ENCODE measurements around the gene ARMC9.
"Not testable (repeated sequence)": the region's sequence is repeated elsewhere in the genome, so short reads cannot be mapped to it uniquely, and the experiment has no call there.

ARMC9 gene

DNA sequence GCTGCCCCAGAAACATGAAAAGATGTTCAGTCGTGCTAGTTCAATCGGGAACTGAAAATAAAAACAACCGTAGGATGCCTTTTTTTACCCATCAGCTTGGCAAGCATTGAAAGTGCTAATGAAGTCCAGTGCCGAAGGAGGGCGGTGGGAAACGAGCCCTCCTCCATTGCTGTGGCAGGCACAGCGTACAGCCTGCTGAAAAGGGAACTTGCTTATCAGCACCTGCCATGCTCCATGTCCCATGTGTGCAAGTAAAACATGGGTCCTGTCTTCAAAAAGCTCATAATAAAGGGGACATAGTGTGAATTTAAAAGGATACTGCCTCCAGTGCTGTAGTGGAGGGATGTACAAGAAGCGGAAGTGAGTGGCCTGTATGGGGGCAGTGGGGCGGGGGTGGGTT lies 82.4 kb downstream of the ARMC9 start:
- no peak for DNase-seq (ENCODE audit: extremely low read depth in 1 of 2, low read depth in 1 of 2)

DNA sequence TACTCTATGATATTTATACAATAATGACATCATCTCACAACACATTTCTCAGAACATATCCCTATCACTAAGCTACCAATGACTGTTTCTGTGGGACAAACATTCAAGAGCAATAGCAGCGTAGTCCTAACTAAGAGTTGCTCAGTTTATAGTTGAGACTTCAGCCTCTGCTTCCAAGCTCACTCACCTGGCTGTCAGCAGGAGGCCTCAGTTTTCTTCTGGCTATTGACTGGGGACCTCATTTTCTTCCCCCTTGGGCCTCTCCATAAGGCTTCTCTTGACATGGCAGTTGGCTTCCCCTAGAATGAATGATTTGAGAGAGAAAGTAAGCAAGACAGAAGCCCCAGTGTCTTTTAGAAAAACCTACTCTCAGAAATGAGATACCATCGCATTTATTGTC lies 85.9 kb downstream of the ARMC9 start:
- DNase-seq (ENCODE audit: extremely low read depth in 1 of 2, low read depth in 1 of 2): no peak

DNA sequence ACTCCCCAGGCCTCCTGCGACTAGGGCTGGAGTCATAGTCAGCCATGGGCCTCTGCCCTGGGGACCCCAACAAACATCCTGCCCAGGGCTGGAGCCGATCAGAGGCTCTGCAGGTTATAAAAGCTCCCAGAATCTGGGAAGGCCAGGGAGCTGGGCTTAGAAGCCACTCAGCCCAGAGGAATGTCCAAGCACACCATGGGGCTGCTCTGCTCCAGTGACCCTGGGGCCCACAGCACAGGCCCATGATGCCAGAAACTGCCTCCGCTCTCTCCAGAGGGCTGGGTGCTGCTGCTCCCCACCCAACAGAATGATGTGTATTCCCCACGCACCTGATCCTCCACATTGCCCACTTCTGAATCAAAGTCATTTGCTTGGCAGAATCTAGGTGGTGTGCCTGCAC lies 88.5 kb downstream of the ARMC9 start:
- no peak for DNase-seq (ENCODE audit: extremely low read depth in 1 of 2, low read depth in 1 of 2)

DNA sequence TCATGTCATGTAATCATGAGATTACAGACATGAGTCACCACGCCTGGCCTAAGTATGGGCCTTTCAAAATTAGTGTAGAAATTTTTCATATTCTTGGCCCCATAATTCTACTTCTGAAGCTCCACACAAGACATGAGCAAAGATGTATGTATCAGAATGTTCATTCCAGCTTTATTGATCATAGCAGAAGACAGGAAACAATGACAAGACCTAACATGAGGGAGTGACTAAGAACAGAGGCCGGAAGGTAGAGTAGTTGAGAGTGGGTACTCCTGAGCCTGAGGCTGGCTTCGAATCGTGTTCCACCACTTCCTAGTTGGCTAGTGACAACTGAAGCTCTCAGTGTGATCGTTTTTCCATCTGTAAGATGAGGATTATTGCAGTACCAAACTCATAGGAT lies 89.3 kb downstream of the ARMC9 start:
- DNase-seq (ENCODE audit: extremely low read depth in 1 of 2, low read depth in 1 of 2): no peak

DNA sequence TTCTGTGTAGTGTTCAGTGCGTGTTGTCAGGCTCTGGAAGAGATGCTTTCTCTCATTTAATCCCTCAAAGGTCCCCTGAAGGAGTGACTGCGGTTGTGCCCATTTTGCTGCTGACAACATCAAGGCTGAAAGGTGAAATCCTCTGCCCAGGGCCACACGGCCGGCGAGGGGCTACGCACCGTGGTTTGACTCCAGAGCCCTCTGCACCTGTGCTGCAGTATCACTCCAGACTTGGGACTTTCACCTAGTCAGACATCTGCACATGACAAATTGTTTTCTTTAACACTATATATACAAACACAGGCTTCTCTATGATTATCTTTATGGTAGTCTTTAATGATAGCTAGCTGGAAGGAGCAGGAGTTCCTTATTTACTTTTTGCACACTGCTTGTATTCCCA lies 90.2 kb downstream of the ARMC9 start:
- no peak for DNase-seq (ENCODE audit: extremely low read depth in 1 of 2, low read depth in 1 of 2)

DNA sequence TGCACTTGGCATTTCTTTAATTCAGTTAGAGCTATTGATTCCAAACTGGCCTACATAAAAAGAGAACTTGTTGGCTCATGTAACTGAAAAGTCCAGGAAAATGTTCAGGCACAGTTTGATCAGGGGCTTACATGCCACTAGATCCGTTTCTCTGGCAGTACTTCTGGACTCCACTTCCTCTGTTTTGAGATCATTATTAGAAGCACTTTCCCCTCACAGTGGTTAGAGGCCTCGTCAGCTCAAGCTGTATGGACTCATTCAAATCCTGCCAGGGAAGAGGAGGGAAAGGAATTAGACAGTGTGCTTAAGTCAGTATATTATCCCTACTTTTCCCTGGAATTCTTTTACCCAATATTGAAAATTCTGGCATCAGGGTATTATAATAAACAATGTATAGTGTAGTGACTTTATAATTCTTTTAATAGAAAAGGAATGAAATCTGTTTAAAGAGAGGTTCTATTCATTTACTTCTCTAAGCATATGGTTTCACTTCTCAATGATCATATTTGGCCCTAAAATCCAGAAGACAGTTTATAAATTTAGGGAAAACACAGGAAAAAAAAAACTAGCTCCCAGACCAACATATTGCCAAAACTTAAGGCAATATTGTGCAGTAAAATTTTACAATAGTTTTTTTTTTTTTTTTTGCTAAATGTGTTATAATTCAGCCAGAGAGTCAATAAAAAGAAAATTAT lies 92.0 kb downstream of the ARMC9 start:
- DNase-seq (ENCODE audit: extremely low read depth in 1 of 2, low read depth in 1 of 2): no peak

DNA sequence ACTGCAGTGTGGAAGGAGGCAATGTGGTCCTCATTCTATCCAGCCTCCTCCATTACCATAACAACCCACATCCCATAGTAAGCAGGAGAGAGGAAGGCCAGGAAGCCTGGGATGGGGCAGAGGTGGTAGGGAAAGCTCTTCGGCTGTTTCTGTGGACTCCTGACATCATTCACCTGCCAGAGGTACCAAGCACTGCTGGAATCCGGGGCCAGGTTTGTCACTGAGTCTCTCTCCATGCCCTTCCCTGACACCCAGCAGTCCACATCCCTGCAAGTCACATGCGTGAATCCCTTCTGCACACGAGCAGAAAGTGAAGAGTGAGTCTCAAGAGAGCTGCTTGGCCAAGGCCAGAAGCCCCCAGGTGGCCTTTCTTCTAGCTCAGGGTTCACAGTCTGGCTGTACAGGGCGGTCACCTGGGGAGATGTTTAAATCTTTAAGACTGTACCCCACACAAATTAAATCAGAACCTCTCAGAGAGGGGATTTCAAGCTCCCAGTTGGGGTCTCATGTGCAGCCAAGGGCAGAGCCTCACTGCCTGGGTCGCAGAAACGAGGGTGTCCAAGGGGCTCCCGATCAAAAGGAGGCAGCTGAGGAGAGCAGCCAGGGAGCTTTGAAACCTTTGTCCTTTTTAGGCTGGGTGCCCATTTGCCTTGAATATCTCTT lies 94.2 kb downstream of the ARMC9 start:
- DNase-seq (ENCODE audit: extremely low read depth in 1 of 2, low read depth in 1 of 2): no peak

DNA sequence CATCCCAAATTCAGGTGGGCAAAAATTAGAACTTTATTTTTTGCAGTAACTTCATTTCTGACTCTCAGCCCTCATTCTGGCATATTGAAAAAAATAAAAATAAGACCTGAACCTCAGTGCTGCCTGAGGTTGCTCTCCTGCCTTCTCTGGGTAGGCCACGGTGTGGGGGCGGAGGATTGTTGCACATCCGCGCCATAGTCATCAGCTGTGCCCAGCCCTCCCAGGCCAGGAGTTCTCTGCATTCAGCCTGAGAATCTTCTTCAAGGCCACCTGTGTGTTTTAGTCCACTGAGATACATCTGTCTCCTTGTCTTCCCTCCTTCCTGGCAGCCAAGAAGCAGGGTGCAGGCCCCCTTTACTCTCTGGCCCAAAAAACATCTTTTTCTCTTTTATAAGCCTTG lies 94.7 kb downstream of the ARMC9 start:
- DNase-seq (ENCODE audit: extremely low read depth in 1 of 2, low read depth in 1 of 2): no peak

DNA sequence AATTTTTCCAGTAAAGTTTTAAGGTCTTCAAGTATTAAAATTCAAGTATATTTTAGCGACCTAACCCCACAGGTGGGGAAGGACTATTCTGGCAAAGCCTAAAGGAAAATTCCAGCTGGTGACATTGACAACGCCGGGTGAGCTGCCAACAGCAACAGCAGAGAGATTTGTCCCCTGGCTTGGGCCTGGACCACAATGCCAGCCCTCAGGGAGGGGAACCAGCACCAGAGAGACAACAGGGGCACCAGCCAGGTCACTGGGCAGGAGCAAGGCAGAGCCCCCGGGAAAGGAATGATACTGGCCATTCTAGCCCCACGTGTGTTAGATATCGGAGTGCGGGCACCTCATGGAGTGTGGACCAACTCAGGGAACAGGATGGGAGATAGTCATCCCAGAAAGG lies 95.7 kb downstream of the ARMC9 start:
- no peak for DNase-seq (ENCODE audit: extremely low read depth in 1 of 2, low read depth in 1 of 2)

DNA sequence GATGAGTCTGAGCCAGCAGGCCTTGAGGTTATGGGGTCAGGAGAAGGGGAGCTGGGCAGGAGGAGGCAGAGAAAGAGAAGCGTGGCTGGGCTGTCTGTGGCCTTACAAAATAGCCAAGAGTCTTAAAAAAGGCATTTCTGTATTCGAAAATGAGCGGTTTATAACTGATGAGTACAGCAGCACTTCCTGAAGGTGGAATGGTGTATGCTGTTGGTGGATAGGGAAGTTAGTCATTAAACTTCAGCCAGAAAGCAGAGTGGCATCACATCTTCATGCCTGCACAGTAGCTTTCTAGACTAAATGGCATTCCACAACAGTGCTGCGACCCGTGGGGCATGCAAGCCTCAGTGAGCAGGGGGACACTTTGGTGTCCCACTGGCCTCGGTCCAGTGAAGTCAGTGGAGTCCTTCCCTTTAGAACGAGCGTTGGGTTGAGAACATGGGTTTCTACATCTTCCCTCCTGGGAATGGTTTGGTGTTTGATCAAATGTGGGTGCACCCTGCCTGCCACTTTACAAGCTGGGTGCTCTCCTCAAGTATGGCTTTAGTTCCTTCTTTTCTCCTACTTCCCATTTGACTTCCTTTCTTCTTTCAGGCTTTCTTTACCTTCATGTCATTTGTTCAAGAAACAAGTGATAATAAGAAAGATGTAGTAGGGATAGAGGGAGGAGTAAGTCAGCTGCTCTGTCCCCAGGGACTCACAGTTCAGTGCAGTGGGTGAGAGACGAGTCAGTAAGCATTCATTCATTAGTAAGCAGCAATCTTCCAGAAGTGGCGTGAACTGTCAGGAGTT lies 96.3 kb downstream of the ARMC9 start:
- no peak for DNase-seq (ENCODE audit: extremely low read depth in 1 of 2, low read depth in 1 of 2)

DNA sequence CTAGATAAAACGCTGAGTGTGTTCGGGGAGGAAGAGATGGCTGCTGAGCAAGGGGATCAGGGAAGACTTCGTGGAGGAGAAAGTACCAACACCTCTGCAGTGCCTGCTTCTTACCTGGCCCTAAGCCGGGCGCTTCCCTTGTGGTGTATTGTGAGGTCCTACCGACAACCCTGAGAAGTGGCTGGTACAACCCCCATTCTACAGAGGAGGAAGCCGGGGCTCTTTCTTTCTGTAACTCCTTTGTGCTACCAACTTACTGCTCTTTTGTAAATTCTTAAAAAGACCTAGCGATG lies 96.9 kb downstream of the ARMC9 start:
- no peak for DNase-seq (ENCODE audit: extremely low read depth in 1 of 2, low read depth in 1 of 2)

DNA sequence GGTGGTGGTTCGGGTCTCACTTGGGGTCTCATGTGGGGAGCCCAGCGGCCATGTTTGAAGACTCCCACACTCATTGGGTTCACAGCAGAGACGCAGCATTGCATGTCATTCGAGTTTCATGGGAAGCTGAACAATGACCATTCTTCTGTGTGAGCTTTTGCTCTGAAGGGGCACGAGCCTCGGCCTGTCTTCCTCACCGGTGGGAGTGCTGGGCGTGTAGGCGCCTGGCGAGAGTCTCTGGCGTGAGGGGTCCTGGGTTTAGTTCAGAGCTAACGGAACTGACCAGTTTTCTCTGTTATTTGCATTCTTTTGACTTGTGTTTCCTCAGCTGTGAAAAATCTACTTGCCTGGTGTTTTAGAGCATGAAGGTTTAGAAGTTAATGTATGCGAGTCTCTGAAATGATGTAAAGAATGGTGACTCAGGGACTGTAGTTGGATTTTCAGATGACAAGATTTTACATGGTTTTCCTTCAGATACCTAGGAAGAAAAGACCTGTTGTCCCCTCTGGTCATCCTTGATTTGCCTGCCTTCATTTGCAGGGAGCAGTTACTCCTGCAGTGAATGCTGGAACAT lies 98.1 kb downstream of the ARMC9 start:
- DNase-seq (ENCODE audit: extremely low read depth in 1 of 2, low read depth in 1 of 2): no peak

DNA sequence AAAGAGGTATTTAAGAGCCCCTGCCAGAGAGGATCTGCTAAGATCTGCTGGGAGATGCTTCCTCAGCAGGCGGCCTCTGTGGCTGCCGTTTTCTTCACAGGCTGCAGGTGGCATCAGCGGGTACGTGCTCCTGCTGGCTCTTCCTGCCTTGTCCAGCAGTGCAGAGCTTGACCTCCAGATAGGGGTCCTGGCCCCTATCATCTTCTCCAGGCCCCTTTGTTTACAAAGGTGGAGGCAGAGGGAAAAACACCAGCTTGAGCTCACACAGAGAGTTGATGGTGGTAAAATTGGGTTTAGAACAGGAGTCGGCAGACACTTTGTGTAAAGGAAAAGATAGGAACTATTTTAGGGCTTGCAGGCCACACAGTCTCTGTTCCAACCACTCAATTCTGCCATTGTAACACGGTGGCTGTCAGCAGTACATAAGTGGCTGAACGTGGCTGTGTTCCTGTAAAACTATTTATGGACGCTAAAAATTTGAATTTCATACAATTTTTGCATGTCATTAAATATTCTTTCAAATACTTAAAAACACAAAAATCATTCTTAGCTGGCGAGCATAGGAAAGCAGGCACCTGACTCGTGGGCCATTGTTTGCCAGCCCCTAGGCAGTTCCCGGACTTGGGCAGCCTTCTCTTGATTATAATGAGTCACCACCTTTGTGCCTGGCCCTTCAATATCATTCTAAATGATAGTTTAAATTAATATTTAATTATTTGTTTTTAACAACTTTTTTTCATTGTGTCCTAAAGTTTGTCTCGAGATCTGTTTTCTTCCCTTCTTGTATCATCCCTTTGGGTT lies 98.9 kb downstream of the ARMC9 start:
- DNase-seq (ENCODE audit: extremely low read depth in 1 of 2, low read depth in 1 of 2): no peak

DNA sequence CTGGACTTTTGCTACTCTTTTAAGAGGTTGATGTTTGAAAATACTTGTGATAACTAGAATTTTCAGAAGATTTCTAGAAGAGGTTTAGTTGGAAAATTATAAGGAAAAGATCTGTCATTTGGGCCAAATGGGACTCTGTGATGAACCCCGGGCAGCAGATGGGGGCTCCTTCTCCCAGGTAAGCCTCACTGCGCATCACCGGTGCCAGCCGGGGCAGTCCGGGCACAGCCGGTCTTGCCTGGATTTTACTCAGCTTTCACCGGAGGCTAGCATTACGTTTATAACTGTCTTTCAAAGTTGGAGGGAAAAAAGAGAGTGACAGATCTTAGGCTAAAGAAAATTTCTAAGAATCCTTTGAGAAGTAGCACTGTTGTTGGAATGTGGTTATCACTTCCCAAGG lies 99.7 kb downstream of the ARMC9 start:
- DNase-seq (ENCODE audit: extremely low read depth in 1 of 2, low read depth in 1 of 2): no peak

DNA sequence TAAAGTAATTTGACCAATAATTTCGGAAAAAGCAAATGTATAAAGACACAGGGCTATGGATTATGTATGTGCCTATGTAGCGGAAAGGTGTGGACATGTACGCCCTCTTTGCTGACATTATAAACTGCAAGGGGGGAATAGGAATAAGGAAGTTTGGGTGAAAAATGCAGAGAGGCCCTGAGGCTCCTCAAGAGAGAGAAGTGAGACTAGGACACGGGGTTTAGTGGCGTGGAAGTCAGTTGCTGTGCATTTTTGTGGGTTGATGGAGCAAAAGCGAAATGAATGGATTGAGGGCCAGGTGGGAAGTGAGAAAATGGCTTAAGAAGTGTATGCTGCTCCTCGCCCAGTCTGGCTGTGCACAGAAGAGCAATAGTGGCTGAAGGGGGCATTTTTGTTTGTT lies 100.8 kb downstream of the ARMC9 start:
- no peak for DNase-seq (ENCODE audit: extremely low read depth in 1 of 2, low read depth in 1 of 2)

DNA sequence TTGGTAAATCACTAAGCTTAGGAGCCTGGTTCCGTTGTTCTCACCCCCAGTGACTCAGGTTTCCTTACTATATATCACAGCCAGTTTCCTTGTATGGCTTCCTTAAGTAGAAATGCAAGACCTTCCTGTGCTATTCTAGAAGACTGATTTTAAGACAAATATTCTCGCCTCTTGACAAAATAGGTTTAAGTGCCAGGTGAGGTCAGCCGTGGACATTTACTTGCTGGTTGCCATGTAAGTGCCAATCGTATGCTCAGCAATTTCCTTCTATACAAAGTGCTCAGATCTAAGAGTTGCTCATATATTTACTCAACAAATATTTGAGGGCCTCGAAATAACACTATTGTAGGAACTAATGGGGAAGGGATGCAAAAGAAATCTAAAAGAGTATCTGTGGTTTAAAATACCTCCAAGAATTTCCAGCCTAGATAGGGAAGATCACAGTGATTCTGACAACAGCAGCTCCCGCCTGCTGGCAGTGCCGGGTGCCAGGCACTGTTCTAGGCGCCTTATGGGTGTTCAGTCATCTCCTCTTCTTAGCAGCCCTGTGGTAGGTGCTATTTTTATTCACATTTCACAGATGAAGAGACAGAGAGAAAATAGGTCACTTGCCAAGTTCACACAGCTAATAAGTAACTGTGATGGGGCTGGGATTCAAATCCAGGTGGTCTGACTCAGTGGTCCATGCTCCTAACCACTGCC lies 101.7 kb downstream of the ARMC9 start:
- no peak for DNase-seq (ENCODE audit: extremely low read depth in 1 of 2, low read depth in 1 of 2)

DNA sequence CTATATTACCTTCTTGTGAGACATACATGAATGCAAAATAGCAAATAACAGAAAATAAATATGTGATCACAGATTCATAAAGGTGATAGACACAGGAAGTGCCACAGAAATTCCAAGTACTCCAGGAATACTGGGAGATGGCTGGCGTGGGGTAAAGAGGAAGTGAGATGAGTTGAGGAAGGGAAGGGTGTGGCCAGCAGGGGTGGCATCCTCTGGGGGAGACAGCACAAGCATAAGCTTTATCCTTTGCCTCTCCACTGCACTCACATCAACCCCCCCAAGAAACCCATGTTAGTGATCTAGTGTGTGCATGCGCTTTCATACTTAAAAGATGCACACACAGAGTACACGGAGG lies 102.3 kb downstream of the ARMC9 start:
- DNase-seq (ENCODE audit: extremely low read depth in 1 of 2, low read depth in 1 of 2): no peak

DNA sequence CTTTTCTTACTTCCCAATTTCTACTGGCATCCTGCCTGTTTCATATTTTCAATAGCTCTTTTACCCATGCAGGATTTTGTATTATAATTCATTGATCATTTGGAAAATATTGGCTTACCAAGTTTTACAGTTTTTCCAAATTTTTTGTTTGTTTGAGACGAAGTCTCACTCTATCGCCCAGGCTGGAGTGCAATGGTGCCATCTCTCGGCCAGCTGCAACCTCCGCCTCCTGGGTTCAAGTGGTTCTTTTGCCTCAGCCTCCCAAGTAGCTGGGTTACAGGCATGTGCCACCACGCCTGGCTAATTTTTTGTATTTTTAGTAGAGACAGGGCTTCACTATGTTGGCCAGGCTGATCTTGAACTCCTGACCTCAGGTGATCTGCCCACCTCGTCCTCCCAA lies 105.8 kb downstream of the ARMC9 start:
- not testable (repeated sequence) for DNase-seq (ENCODE audit: extremely low read depth in 1 of 2, low read depth in 1 of 2)

DNA sequence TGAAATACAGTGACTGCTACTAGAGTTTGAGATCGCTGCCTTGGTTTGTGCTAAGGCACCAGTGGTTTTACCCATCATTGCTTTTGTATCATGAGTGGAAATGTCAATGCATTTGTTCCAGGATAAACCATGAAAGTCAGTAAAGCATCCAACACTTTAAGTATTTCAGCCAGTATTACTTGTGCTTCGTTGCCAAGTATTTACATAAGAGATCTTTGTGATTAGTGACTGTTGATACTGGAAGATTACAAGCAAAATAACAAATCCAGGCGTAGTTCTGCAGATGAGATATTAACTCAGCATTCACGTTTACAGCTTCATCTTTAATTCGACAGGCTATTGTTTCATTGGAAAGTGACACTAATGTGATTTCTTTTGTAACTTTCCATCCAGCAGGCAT lies 106.8 kb downstream of the ARMC9 start:
- no peak for DNase-seq (ENCODE audit: extremely low read depth in 1 of 2, low read depth in 1 of 2)

DNA sequence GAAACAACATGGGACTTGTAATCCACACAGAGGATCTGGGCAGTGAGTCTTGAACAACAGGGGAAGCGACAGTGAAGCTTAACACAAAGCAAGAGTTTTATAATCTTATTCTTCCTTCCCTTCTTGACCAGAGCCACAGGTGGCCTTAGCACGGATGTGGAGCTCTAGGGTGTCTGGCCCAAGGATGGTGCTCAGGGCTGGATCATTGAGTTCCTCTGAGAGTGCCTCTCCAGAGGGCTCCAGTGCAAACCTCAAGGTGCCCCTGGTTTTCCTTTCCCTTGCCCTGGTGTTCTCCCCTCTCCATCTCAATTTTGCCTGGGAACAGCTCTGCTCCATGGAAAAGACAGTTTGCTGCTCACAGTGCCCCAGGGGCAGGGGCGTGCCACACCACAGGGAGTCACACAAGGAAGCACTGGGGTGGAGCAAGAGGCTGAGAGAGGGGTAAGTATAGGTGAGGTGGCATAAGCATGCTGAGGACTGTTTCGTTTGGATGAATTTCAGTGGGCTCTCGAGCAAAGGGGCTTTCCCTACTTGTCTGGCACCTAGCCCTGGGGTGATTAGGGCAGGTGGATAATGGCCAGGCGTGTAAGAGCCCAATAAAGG lies 108.5 kb downstream of the ARMC9 start:
- DNase-seq (ENCODE audit: extremely low read depth in 1 of 2, low read depth in 1 of 2): no peak
